ENCODE data around the gene AGBL5. TPM values are rescaled to one million over a fixed set of nuclear protein-coding genes. Genes with fewer than 3 reads are reported as not detected.

AGBL5 gene
- total and polyA plus RNA-seq, 2 of the 13 experiments (the other 11 are each of a cell fraction or from before 2014, with no cell fraction given) = 55.9 to 73.3 TPM

GRCh38 chr2:27083410-27084296 lies 32.2 kb downstream of the AGBL5 start:
- DNase-seq (ENCODE audit: low spot score) (peak; percentile 51), ATAC-seq (no peak), FAIRE-seq (peak; percentile 39)
- in situ Hi-C loops (cut with HindIII; ENCODE audit: extremely low pct_ligation_motif_present, low pct_unique_long_range_greater_than_20kb) = no loop called here
- Histone ChIP-seq H3K27ac (ENCODE audit: extremely low read length, insufficient read depth, low read length) (peak overlapping the region; percentile 16), H3K4me1 (ENCODE audit: insufficient read depth, low read length) (peaks cover 76% of the 10 kb centered on the region), H3K9me3 (ENCODE audit: low read length) (no peaks in the 10 kb centered on the region), H3K27me3 (ENCODE audit: control insufficient read depth in 1 of 2, insufficient read depth in 2 of 2, low read length in 2 of 2) (no peaks in the 10 kb centered on the region), H3K36me3 (replicated peaks in 1 of 2; ENCODE audit: control insufficient read depth in 1 of 2, insufficient read depth in 2 of 2, low read length in 2 of 2) (no peaks in the 10 kb centered on the region; a peak in 1 of 5 replicates), H3K9ac (ENCODE audit: insufficient read depth, low read depth, low read length) (peak overlapping the region; percentile 51), H4K20me1 (ENCODE audit: insufficient read depth, low read length) (no peaks in the 10 kb centered on the region), H3K79me2 (ENCODE audit: insufficient read depth, low read length) (peaks cover 20% of the 10 kb centered on the region), H3K4me2 (ENCODE audit: low read depth, low read length) (peak overlapping the region; percentile 52), H3K4me3 (replicated peaks in 1 of 3; ENCODE audit: insufficient read depth in 1 of 3, low read depth in 2 of 3, low read length in 3 of 3) (peak overlapping the region in 1 of 3 experiments; percentile 15; a peak in 1 of 6 replicates), H2AFZ (ENCODE audit: low read length) (no peak overlapping the region)
- ChIA-PET CTCF (ENCODE audit: low intra/inter-chr PET ratio, low total read pairs) (no interaction called here), POLR2A (interaction anchor here (0.9 to 9.2 kb wide), 11 partner anchors 9 to 128 kb away, joined by 3 to 106 read pairs (median 5); partner anchors contain the start of genes AGBL5, ATRAID, OST4 and PREB)
- 80% methylated on average over 10 of the region's 20 CpGs for WGBS (ENCODE audit: low lambda C conversion rate)
- intact Hi-C loops (cut with micrococcal nuclease; ENCODE audit: unreplicated experiment) = loop anchor here (10.0 kb wide), 1 partner anchor 49 kb away; the partner anchor contains the start of gene TMEM214
- no TSS peak for BruUV-seq (replicated peaks)
- TF ChIP-seq ZNF724P (CRISPR knock-in tag; IDR thresholded peaks at IDR 0.05; ENCODE audit: borderline replicate concordance) (0 out of 2 replicates have a peak, but pooled peaks have one; percentile 73), ZNF609 (CRISPR knock-in tag; IDR thresholded peaks at IDR 0.05; ENCODE audit: borderline replicate concordance) (no peak), SAFB2 (CRISPR knock-in tag; IDR thresholded peaks at IDR 0.05; ENCODE audit: borderline replicate concordance, low read depth) (0 out of 2 replicates have a peak, but pooled peaks have one; percentile 15), ZNF10 (CRISPR knock-in tag; IDR thresholded peaks at IDR 0.05; ENCODE audit: borderline replicate concordance, low read depth) (no peak), ZNF720 (CRISPR knock-in tag; IDR thresholded peaks at IDR 0.05) (no peak), HNF4A (CRISPR knock-in tag; IDR thresholded peaks at IDR 0.05) (peak; percentile 18; the same call in 1 of the 2 replicates), ZNF687 (CRISPR knock-in tag; IDR thresholded peaks at IDR 0.05) (peak; percentile 48; the same call in 1 of the 2 replicates), DMAP1 (CRISPR knock-in tag; IDR thresholded peaks at IDR 0.05) (0 out of 2 replicates have a peak, but pooled peaks have one; percentile 29), ZNF614 (CRISPR knock-in tag; IDR thresholded peaks at IDR 0.05; ENCODE audit: borderline replicate concordance) (0 out of 2 replicates have a peak, but pooled peaks have one; percentile 12), ATF3 (CRISPR knock-in tag; IDR thresholded peaks at IDR 0.05) (peak; percentile 71; the same call in 1 of the 2 replicates)

Data from HepG2 (cell line).